HG03159 (cell line): ENCODE results near the gene AOPEP.
A peak's percentile ranks its signal among the peaks of the same experiment; 100 is the strongest.
"Not testable (repeated sequence)": the region's sequence is repeated elsewhere in the genome, so short reads cannot be mapped to it uniquely, and the experiment has no call there.

ENCODE experiments used
- ATAC-seq: cut with Tn5 transposase; IDR thresholded peaks from one replicate; pipeline ENCODE4 v1.9.1; 2021; ENCODE audit warnings: mild to moderate bottlenecking, moderate library complexity; ENCODE audit not compliant: unreplicated experiment

AOPEP gene

DNA sequence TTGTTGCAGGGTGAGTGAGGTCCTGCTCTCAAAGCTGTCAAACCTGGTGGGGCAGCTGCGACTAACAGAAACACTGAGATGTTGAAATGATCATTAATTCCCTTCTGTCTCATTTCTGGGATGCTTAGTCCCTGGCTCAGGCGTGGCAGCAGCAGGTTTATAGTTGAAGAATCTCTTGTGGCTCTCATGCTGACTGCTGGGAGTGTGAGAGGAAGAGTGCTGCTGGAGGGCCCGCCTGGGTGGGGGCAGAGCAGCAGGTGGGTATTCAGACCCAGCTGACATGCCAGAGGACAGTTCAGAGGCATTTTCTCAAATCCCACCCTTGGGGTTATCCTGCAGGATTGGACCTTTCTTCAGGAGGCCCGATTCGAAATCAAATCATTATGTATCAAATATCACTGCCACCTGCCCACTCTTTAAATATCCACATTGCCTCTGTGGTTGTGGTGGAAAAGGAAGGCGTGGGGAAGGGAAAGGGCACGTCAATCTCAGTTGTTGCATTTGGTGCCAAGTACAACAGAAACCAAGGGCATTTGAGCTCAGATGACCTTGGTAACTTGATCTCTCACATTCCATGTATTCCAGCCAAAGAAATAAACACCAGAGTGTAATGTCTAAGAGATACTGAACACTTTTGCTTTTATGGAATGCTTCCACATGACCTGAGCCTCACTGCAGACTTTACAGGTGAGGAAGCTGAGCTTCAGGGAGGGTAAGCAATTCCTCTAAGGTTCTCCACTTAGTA, 224.3 kb downstream of the AOPEP start:
- no peak for ATAC-seq

DNA sequence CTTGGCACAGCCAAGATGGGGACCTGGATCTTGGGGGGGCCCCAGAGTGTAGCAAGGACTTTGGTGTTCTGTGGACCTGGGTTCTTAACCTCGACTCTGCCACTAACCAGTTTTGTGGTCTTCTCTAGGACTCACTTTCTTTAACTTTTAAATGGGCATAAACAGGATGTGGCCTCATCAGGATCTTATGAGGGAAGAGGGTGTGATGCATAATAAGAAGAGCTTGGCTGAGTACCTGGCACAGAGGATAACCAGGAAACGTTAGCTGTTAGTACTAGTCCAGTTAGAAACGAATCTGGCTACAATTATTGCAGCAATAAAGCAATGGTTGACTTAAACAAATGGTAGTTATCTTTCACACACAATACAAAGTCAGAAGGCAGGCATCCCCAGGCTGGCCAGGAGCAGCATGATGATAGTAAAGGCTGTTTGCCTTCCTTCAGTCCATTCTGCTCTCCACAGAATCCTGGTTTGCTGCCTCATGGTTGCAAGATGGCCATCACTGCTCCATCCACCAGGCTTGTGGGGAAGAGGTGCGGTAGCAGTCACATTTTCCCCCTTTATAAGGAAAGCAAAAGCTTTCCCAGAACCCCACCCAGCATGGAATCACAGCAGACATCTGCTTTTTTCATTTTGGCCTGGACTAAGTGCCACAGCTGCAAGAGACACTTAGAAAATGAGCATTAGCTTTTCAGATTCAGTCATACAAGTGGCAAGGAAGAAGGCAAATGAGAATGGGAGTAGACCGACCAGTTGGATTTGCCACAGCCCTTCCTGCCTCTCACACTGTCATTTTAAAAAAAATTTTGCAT, 225.0 kb downstream of the AOPEP start:
- ATAC-seq, result no peak

DNA sequence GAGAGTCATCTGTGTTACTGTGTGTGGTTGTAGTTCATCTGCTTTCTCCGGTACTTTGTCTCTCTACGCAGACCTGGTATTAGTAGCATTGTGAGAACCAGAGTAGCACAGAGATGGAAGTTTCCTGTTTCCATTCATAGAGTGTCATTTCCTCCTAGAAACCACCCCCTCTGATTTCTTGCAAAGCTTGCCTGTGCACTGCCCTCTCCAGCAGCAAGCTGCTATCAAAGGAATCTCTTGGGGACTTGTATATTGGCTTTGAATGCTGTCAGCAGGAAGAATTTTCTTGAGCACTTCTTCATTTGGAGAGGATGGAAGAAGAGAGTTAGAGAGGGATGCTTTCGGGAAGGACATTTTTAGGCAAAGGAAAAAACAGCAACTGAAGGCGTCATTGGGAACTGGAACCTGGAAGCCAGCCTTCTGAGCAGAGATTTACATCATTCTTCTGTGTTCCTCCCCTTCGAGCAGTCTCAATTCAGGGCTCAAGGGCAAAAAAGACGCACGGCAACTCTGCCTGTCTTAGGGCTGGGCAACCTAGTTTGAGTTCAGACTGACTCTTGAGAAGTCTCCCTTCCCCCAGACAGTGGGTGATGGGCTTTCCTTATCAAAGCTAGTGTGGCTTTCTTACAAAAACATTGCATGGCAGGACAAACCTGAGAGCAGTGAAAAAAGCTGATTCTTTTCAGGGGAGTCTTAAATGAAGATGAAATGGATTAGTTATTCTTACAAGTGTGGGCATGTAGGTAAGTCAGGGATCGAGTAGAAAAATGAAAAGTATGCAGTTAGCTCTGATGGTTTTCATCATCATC, 226.3 kb downstream of the AOPEP start:
- ATAC-seq, result peak; percentile 88

DNA sequence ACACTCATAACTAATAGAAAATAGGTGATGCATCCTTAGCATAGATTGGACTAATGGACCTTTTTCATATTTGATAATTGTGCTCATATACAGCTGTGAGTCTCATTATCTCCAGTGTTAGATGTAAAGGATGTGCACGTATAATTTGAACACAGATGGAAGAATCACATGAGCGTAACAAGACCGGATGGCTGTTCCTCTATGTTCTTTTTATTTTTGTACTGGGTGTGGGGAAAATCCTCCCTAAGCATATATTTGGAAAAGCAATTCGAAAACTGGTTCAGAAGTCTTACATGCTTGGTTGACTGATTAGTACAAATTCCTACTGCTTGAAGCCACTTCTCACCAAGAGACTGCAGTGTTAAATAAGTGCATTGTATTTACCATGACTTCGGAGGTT, 230.2 kb downstream of the AOPEP start:
- no peak for ATAC-seq

DNA sequence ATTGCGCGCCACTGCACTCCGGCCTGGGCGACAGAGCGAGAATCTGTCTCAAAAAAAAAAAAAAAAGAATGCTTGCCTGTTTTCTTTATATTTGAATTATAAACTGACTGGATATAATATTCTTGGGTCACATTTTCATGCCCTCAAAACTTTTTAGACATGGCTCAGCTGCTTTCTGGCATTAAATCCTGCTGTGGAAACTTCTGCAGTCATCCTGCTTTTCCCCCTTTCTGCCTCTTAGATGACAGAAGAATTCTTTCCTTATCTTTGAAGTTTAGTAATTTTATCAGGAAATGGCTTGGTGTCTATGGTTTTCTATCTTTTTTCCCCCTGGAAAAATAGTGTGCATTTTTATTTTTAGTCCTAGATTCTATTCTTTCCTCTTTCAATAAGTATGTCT, 234.5 kb downstream of the AOPEP start:
- no peak for ATAC-seq

DNA sequence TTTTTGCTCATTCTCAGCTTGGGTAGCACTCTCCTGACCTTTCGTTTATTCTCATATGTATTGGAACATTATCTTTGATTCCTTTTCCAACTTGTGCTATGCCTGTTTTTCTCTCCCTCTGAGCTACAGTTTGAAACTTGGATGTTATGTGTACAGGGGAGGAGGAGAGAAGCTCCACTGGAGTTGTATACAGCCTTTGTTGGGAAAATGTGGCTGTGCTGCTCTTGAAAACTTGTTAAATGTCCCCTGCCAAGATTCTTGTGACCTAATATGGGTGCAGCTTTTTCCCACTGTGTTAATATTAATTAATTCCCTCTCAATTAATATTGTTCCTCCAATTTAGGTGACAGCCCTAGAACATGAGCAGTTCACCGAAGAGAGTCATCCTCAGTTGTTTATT, 235.4 kb downstream of the AOPEP start:
- no peak for ATAC-seq

DNA sequence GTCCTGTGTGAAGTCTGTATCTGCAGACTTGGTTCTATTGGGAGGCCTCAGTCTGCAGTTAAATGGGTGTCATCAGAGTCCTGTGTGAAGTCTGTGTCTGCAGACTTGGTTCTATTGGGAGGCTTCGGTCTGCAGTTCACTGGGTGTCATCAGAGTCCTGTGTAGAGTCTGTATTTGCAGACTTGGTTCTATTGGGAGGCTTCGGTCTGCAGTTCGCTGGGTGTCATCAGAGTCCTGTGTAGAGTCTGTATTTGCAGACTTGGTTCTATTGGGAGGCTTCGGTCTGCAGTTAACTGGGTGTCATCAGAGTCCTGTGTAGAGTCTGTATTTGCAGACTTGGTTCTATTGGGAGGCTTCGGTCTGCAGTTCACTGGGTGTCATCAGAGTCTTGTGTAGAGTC, 239.1 kb downstream of the AOPEP start:
- ATAC-seq, result not testable (repeated sequence)

DNA sequence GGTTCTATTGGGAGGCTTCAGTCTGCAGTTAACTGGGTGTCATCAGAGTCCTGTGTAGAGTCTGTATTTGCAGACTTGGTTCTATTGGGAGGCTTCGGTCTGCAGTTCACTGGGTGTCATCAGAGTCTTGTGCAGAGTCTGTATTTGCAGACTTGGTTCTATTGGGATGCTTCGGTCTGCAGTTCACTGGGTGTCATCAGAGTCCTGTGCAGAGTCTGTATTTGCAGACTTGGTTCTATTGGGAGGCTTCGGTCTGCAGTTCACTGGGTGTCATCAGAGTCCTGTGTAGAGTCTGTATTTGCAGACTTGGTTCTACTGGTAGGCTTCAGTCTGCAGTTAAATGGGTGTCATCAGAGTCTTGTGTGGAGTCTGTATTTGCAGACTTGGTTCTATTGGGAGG, 239.5 kb downstream of the AOPEP start:
- ATAC-seq, result not testable (repeated sequence)

DNA sequence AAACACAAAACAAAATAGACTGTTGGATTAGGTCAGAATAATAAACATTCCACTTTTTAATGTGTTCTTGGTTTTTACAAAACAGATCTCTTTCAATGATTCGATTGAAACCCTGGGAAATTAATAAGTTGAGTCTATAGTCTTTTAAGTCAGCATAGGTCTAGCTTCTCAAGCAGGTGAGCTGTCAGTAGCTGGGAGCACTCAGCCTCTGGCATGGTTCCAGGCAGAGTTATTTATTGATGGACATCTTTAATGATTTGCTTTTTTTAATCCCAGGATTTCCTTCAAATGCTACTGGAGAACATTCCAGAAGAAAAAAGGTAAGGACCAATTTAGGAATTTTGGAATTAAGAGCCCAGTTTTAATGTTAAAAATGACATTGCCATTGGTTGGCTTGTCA, 241.0 kb downstream of the AOPEP start:
- no peak for ATAC-seq

DNA sequence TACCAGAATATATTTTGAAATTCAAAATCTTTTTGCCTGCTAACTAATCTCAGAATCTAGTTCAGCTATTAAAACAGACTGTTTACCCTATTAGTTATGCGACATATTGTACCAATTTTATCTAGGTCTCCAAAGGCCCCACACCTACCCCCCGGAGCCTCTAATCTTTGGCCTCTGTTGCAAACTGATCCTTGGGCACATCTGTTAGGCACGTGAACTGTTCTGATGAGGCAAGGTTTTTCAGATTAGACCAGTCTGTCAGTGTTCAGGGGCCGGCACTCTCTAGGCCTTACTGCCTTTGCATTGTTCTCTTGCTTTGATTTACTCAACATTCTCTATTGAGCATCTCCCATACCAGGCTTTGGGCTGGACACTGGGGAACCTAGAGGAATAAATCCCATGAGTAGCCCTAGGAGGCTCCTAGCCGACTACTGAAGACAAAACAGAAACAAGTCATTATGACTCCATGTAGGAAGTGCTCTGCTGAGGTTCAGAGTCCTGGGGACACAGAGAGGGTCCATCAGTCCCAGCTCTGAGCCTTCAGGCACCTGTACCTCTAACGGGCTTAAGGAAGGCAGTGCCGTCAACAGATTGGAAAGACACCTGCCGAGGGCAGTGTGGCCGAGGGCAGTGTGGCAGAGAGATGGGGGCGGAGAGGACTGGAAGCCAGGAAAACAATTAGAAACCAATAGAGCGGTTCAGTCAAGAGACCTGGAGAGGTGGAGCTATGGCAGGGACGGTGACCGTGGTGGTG, 245.1 kb downstream of the AOPEP start:
- ATAC-seq, result no peak

DNA sequence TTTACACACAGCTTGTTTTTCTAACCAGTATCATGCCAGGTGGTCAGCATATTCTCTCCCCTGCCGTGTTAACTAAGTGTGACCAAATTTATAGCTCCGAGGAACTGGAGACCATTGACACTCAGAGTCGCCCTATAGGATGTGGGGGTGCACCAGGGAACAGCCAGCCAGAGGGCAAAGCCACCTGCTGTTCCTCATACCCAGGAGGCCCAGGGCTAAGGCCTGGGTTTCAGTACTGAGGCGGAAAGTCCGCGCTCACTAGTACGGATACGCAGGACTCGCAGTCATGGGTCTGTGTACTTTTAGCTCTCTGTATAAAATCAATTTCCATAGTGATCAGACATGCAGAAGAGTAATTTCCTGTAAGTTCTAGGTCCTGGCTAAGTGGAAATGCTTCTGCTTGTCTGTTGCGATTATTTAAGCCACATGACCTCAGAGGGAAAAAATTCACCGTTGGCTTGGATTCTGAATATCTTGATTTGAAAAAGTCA, 247.0 kb downstream of the AOPEP start:
- ATAC-seq, result no peak

DNA sequence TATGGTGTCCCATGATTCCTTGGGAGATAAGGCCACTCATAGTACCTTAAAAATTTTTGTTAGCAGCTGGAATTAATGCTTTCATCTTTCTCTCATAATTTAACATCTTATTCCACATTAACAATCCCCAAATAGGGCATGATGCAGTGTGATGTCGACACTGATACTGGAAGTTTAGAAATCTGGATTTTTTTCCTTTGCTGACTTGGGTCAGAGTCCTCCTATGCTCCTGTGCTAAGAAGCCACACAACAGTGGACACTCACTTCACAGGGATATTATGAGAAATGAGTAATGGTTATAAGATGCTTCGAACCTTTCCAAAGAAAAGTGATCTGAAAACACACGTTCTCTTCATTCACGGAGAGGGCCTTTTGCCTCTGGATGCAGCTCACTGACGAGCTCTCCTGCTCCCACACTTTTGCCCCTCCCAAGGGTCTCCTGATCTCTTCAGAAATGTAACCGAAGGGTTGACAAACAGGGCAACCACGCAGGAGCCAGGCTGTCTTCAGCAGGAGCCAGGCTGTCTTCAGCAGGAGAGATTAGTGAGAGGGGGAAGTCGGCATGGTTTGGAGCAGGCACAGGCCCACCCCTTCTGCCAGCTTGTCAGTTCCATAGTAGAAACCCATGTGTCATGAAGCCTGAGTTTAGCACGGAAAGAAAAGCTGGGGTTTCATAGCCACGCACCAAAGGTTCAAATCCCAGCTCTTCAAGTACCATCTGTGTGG, 247.8 kb downstream of the AOPEP start:
- no peak for ATAC-seq

DNA sequence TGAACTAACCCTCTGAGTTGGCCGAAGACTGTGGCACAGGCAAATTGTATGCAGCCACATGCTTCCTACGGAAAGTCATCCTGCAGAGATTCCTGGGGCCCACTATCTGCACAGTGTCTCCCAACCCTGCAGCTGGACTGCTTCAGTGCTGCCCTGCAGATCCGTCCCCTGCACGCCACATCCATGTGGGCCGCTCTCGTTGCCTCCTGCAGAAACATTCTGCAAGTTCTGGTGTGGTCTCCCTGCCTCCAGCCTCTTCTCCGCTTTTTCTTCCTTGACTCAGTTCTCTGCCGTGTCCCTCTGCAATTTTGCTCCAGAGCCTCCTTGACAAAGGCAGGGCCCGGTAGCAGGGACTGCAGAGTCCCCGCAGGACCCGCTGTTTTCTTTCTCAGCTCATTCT, 249.0 kb downstream of the AOPEP start:
- ATAC-seq, result no peak

DNA sequence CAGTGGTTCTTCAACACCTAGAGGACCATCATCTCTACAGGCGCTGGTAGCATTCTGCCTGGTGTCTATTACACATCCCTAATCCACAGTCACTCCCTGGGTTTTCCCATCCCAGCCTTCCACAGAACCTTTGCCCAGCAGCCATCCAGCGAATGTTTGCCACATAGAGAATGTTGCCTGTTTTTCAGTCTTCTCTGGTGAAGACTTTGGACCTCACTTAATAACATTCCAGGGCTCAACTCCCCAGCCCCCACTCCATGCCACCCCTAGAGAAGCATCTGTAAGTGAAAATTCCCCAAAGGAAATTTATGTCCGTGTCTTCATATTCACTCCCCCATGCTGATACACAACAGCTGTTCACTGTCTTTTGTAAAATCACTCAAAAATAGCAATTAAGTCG, 249.6 kb downstream of the AOPEP start:
- no peak for ATAC-seq

DNA sequence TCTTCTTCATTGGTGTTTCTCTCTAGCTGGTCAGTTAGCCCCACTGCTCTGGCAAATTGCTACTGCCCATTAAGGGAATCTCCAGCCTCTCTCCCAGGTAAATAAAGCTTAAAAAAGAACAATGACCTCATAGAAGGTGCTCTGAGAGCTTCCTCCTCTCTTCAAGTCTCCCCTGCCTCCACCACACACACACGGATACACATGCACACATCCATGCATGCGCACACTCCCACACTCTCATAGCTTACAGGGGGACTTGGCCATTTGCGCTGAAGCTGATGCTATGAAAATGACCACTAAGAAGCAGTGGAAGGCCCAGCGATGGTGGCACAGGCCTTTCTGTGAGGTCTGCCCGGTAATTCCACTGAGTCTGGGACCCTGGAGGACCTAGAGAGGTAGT, 250.9 kb downstream of the AOPEP start:
- ATAC-seq, result no peak

DNA sequence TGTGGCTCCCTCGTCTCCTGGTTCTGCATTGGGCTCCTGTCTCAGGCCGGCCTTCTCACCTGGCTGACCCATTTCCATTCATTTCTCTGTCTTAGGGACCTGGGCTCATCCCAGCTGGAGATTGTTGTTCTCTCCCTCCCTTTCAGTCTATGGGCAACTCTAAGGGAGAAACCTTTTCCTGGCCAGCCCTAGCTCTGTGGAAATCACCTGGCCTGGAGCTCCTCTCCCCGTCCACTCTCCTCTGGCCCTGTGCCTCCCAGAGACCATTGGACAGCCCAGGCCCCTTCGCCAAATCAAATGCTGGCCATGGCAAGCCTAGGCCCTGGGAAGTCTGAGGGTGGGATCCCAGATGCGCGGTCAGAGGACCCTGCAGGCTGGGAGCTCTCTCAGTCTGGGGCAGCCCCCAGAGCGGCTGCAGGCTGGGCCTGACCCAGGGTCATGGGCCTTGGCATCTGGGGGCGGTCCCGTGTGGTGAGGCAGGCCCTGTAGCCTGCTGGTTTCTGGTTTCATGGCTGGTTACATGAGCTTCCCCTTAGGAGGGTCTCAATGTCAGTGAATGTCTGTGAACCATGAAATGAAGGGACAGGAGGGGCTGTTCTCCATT, 253.5 kb downstream of the AOPEP start:
- ATAC-seq, result no peak

DNA sequence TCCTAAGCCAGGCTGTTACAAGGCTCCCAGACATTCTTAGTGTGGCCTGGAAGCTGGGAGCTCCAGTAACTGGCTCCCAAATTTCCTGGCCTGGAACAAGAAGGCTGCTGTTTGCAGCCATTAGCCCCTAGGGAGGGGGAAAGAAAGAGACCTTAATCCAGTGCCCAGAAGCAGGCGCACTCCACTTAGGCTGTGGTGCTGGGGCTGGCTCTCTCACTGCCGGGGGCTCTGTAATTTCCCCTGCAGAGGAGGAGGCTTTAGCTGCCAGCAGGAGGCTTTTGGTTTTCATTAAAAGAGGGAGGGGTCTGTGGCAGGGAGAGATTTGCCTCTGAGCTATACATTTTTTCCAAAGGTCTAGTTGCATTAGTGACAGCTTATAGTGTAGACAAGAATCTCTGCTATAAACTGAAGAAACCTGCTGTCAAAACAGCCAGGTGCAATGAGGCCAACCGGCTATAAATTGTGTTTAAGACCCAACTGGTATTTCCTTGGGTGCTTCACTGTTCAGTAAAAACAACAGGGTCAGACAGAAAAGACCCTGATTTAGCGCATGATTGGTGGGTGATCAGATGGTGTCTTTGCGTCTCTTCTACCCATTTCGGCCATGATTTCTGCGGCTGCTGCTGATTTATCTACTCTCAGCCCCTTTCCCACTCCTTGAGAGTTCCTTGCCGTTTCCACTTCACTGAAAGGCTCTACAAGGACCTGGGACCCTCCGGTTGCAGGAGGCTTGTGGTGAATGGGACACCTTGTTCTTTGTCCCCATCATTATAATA, 254.6 kb downstream of the AOPEP start:
- no peak for ATAC-seq

DNA sequence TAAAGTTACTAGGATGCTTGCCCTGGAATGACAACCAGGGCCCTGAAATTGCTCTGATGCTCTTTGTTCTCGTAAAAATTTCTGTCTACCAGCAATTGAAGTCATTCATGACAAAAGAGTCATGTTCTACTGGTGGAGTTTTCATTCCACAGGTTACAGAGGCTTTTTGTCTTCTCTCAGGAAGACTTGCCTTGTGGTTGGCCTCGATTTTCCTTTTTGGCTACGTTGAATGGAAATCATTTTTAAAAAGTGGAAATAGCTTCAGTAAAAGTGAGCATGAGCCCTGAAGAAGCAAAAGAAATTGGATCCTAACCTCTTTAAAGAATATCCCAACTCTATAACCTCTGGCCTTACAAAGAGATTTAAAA, 255.2 kb downstream of the AOPEP start:
- ATAC-seq, result no peak

DNA sequence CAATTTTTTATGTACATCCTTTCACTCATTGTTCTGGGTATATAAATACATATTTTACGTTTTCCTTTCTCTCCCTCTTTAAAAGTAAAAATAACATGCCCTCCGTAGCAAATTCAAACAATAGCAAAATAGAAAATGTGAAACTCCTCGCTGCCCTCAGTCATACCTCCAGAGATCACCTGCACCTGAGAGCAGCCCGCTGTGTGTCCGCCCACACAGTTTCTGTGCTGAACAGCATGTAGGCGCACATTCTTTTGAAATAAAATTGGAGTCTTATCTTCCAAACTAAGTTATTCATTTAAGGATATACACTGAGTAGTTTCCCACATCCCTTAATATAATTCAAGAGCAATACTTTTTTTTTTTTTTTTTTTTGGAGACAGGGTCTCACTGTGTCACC, 255.7 kb downstream of the AOPEP start:
- ATAC-seq, result no peak
